WTC11 (cell line): ENCODE results near the gene TRDMT1. TPM values are rescaled to one million over a fixed set of nuclear protein-coding genes. Genes with fewer than 3 reads are reported as not detected.

ENCODE experiments used
- ATAC-seq: fragments of 200-7000 bp; cut with Tn5 transposase; 2 replicates; pipeline ENCODE4 v1.10.0; 2021; ENCODE audit warnings: mild to moderate bottlenecking, moderate library complexity
- CTCF ChIA-PET: fragments of 300-600 bp; sonication (Branson Sonifier 250); formaldehyde crosslinking; loops from one replicate; lab custom pipeline; 2021; ENCODE audit warnings: antibody characterized with exemption; lab: Charles Lee
- POLR2A ChIA-PET: fragments of 350-600 bp; sonication (Branson Sonifier 250); formaldehyde crosslinking; loops from one replicate; lab custom pipeline; 2021; ENCODE audit warnings: antibody characterized with exemption; lab: Charles Lee
- DNase-seq: peaks from one replicate; pipeline ENCODE4 v3.0.0; 2021; ENCODE audit warnings: low spot score
- H3K27ac Mint-ChIP-seq: 2 replicates; pipeline ENCODE4 v1.8.0; 2021; ENCODE audit warnings: mixed read lengths
- H3K27me3 Mint-ChIP-seq: 2 replicates; pipeline ENCODE4 v1.8.0; 2021; ENCODE audit warnings: low read depth, mild to moderate bottlenecking, moderate library complexity, mixed read lengths
- H3K36me3 Mint-ChIP-seq: 2 replicates; pipeline ENCODE4 v1.8.0; 2021; ENCODE audit warnings: mixed read lengths
- H3K4me1 Mint-ChIP-seq: 2 replicates; pipeline ENCODE4 v1.8.0; 2022; ENCODE audit warnings: mixed read lengths
- H3K4me3 Mint-ChIP-seq: 2 replicates; pipeline ENCODE4 v1.8.0; 2021; ENCODE audit warnings: mild to moderate bottlenecking, moderate library complexity, mixed read lengths
- H3K9me3 Mint-ChIP-seq: 2 replicates; pipeline ENCODE4 v1.8.0; 2021; ENCODE audit warnings: mixed read lengths
- ATF3 ChIP-seq: sonication (generic); formaldehyde crosslinking; conservative IDR thresholded peaks from 2 replicates; pipeline ENCODE4 v1.8.1; 2022; ENCODE audit warnings: mild to moderate bottlenecking, missing genetic modification reagents
- CBFB ChIP-seq: sonication (generic); formaldehyde crosslinking; IDR thresholded peaks from 2 replicates; pipeline ENCODE4 v1.8.1; 2022; ENCODE audit warnings: mild to moderate bottlenecking, low read depth, missing genetic modification reagents
- EMX1 ChIP-seq: fragments of 250-450 bp; sonication (Bioruptor Pico); IDR thresholded peaks from 2 replicates; pipeline ENCODE4 v1.8.0; 2021; ENCODE audit warnings: mild to moderate bottlenecking
- GRHL2 ChIP-seq: fragments of 250-450 bp; sonication (Bioruptor Pico); IDR thresholded peaks from 2 replicates; pipeline ENCODE4 v1.8.0; 2022; ENCODE audit warnings: mild to moderate bottlenecking, moderate library complexity; ENCODE audit not compliant: insufficient replicate concordance, severe bottlenecking
- HMGA2 ChIP-seq: fragments of 250-450 bp; sonication (Bioruptor Pico); IDR thresholded peaks from 2 replicates; pipeline ENCODE4 v1.4.0; 2021; ENCODE audit warnings: mild to moderate bottlenecking, moderate library complexity
- HMGXB4 ChIP-seq: sonication (generic); formaldehyde crosslinking; IDR thresholded peaks from 2 replicates; pipeline ENCODE4 v1.8.1; 2023; ENCODE audit warnings: mild to moderate bottlenecking, moderate library complexity, missing genetic modification reagents
- SOX15 ChIP-seq: fragments of 250-450 bp; sonication (Bioruptor Pico); IDR thresholded peaks from 2 replicates; pipeline ENCODE4 v1.9.0; 2021; ENCODE audit warnings: mild to moderate bottlenecking
- USF1 ChIP-seq: sonication (generic); formaldehyde crosslinking; IDR thresholded peaks from 2 replicates; pipeline ENCODE4 v1.8.0; 2022; ENCODE audit warnings: mild to moderate bottlenecking, missing genetic modification reagents
- USF2 ChIP-seq: sonication (generic); formaldehyde crosslinking; IDR thresholded peaks from 2 replicates; pipeline ENCODE4 v1.8.1; 2023; ENCODE audit warnings: mild to moderate bottlenecking, missing genetic modification reagents, moderate library complexity
- ZNF121 ChIP-seq: sonication (generic); formaldehyde crosslinking; IDR thresholded peaks from 2 replicates; pipeline ENCODE4 v1.8.0; 2023; ENCODE audit warnings: missing genetic modification reagents
- ZNF232 ChIP-seq: sonication (generic); formaldehyde crosslinking; IDR thresholded peaks from 2 replicates; pipeline ENCODE4 v1.8.0; 2022; ENCODE audit warnings: mild to moderate bottlenecking, missing genetic modification reagents
- ZNF317 ChIP-seq: sonication (generic); formaldehyde crosslinking; IDR thresholded peaks from 2 replicates; pipeline ENCODE4 v1.8.1; 2023; ENCODE audit warnings: low read depth, mild to moderate bottlenecking, moderate library complexity, missing genetic modification reagents, borderline replicate concordance
- total RNA-seq: library from RNA; stranded (reverse); gene quantifications from 3 replicates; pipeline ENCODE4 v1.2.3, GENCODE V29; 2021
- TF ChIP-seq, protein P1 (sequence below): fragments of 250-450 bp; sonication (Bioruptor Pico); IDR thresholded peaks from 2 replicates; pipeline ENCODE4 v1.9.0; 2021; ENCODE audit warnings: mild to moderate bottlenecking, borderline replicate concordance
- TF ChIP-seq, protein P2 (sequence below): sonication (generic); formaldehyde crosslinking; IDR thresholded peaks from 2 replicates; pipeline ENCODE4 v1.8.1; 2023; ENCODE audit warnings: mild to moderate bottlenecking, missing genetic modification reagents
- TF ChIP-seq, protein P3 (sequence below): sonication (generic); formaldehyde crosslinking; IDR thresholded peaks from 2 replicates; pipeline ENCODE4 v1.8.0; 2023; ENCODE audit warnings: missing genetic modification reagents, mild to moderate bottlenecking, borderline replicate concordance

TRDMT1 gene
- total RNA-seq, 1 experiment from 2014 or later = 11.7 TPM

GRCh38 chr10:17240616-17241015 lies 39.1 kb upstream of the TRDMT1 start:
- Mint-ChIP-seq H3K27me3 (no peaks in the 10 kb centered on the region), H3K36me3 (peaks cover 7% of the 10 kb centered on the region), H3K4me3 (no peak overlapping the region), H3K27ac (no peak overlapping the region), H3K4me1 (no peaks in the 10 kb centered on the region), H3K9me3 (peaks cover 14% of the 10 kb centered on the region)
- ChIA-PET POLR2A (no interaction called here), CTCF (interaction anchor here (1.2 to 2.4 kb wide), 2 partner anchors 10 kb away, joined by 5 to 8 read pairs; no protein-coding TSS in a partner anchor)
- DNase-seq (no peak), ATAC-seq (no peak)
- TF ChIP-seq HMGXB4 (CRISPR knock-in tag) (no peak), ZNF232 (no peak), CBFB (CRISPR knock-in tag) (no peak), SOX15 (CRISPR knock-in tag) (no peak), USF2 (no peak), USF1 (CRISPR knock-in tag) (no peak), ZNF317 (no peak), ZNF121 (CRISPR knock-in tag) (no peak), HMGA2 (CRISPR knock-in tag) (no peak), ATF3 (CRISPR knock-in tag) (no peak), GRHL2 (CRISPR knock-in tag) (no peak), EMX1 (no peak)
- TF ChIP-seq, protein P1, sequence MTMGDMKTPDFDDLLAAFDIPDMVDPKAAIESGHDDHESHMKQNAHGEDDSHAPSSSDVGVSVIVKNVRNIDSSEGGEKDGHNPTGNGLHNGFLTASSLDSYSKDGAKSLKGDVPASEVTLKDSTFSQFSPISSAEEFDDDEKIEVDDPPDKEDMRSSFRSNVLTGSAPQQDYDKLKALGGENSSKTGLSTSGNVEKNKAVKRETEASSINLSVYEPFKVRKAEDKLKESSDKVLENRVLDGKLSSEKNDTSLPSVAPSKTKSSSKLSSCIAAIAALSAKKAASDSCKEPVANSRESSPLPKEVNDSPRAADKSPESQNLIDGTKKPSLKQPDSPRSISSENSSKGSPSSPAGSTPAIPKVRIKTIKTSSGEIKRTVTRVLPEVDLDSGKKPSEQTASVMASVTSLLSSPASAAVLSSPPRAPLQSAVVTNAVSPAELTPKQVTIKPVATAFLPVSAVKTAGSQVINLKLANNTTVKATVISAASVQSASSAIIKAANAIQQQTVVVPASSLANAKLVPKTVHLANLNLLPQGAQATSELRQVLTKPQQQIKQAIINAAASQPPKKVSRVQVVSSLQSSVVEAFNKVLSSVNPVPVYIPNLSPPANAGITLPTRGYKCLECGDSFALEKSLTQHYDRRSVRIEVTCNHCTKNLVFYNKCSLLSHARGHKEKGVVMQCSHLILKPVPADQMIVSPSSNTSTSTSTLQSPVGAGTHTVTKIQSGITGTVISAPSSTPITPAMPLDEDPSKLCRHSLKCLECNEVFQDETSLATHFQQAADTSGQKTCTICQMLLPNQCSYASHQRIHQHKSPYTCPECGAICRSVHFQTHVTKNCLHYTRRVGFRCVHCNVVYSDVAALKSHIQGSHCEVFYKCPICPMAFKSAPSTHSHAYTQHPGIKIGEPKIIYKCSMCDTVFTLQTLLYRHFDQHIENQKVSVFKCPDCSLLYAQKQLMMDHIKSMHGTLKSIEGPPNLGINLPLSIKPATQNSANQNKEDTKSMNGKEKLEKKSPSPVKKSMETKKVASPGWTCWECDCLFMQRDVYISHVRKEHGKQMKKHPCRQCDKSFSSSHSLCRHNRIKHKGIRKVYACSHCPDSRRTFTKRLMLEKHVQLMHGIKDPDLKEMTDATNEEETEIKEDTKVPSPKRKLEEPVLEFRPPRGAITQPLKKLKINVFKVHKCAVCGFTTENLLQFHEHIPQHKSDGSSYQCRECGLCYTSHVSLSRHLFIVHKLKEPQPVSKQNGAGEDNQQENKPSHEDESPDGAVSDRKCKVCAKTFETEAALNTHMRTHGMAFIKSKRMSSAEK (CRISPR knock-in tag) = no peak
- TF ChIP-seq, protein P2, sequence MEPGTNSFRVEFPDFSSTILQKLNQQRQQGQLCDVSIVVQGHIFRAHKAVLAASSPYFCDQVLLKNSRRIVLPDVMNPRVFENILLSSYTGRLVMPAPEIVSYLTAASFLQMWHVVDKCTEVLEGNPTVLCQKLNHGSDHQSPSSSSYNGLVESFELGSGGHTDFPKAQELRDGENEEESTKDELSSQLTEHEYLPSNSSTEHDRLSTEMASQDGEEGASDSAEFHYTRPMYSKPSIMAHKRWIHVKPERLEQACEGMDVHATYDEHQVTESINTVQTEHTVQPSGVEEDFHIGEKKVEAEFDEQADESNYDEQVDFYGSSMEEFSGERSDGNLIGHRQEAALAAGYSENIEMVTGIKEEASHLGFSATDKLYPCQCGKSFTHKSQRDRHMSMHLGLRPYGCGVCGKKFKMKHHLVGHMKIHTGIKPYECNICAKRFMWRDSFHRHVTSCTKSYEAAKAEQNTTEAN (CRISPR knock-in tag) = no peak
- TF ChIP-seq, protein P3, sequence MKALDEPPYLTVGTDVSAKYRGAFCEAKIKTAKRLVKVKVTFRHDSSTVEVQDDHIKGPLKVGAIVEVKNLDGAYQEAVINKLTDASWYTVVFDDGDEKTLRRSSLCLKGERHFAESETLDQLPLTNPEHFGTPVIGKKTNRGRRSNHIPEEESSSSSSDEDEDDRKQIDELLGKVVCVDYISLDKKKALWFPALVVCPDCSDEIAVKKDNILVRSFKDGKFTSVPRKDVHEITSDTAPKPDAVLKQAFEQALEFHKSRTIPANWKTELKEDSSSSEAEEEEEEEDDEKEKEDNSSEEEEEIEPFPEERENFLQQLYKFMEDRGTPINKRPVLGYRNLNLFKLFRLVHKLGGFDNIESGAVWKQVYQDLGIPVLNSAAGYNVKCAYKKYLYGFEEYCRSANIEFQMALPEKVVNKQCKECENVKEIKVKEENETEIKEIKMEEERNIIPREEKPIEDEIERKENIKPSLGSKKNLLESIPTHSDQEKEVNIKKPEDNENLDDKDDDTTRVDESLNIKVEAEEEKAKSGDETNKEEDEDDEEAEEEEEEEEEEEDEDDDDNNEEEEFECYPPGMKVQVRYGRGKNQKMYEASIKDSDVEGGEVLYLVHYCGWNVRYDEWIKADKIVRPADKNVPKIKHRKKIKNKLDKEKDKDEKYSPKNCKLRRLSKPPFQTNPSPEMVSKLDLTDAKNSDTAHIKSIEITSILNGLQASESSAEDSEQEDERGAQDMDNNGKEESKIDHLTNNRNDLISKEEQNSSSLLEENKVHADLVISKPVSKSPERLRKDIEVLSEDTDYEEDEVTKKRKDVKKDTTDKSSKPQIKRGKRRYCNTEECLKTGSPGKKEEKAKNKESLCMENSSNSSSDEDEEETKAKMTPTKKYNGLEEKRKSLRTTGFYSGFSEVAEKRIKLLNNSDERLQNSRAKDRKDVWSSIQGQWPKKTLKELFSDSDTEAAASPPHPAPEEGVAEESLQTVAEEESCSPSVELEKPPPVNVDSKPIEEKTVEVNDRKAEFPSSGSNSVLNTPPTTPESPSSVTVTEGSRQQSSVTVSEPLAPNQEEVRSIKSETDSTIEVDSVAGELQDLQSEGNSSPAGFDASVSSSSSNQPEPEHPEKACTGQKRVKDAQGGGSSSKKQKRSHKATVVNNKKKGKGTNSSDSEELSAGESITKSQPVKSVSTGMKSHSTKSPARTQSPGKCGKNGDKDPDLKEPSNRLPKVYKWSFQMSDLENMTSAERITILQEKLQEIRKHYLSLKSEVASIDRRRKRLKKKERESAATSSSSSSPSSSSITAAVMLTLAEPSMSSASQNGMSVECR (CRISPR knock-in tag) = no peak
